GM18870 (cell line): ENCODE measurements around the gene BCORL1.

Experiments
- ATAC-seq: cut with Tn5 transposase; IDR thresholded peaks from one replicate; pipeline ENCODE4 v1.9.1; 2021; ENCODE audit warnings: moderate library complexity; ENCODE audit not compliant: unreplicated experiment

Gene BCORL1, protein sequence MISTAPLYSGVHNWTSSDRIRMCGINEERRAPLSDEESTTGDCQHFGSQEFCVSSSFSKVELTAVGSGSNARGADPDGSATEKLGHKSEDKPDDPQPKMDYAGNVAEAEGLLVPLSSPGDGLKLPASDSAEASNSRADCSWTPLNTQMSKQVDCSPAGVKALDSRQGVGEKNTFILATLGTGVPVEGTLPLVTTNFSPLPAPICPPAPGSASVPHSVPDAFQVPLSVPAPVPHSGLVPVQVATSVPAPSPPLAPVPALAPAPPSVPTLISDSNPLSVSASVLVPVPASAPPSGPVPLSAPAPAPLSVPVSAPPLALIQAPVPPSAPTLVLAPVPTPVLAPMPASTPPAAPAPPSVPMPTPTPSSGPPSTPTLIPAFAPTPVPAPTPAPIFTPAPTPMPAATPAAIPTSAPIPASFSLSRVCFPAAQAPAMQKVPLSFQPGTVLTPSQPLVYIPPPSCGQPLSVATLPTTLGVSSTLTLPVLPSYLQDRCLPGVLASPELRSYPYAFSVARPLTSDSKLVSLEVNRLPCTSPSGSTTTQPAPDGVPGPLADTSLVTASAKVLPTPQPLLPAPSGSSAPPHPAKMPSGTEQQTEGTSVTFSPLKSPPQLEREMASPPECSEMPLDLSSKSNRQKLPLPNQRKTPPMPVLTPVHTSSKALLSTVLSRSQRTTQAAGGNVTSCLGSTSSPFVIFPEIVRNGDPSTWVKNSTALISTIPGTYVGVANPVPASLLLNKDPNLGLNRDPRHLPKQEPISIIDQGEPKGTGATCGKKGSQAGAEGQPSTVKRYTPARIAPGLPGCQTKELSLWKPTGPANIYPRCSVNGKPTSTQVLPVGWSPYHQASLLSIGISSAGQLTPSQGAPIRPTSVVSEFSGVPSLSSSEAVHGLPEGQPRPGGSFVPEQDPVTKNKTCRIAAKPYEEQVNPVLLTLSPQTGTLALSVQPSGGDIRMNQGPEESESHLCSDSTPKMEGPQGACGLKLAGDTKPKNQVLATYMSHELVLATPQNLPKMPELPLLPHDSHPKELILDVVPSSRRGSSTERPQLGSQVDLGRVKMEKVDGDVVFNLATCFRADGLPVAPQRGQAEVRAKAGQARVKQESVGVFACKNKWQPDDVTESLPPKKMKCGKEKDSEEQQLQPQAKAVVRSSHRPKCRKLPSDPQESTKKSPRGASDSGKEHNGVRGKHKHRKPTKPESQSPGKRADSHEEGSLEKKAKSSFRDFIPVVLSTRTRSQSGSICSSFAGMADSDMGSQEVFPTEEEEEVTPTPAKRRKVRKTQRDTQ (N-terminal part only)

DNA sequence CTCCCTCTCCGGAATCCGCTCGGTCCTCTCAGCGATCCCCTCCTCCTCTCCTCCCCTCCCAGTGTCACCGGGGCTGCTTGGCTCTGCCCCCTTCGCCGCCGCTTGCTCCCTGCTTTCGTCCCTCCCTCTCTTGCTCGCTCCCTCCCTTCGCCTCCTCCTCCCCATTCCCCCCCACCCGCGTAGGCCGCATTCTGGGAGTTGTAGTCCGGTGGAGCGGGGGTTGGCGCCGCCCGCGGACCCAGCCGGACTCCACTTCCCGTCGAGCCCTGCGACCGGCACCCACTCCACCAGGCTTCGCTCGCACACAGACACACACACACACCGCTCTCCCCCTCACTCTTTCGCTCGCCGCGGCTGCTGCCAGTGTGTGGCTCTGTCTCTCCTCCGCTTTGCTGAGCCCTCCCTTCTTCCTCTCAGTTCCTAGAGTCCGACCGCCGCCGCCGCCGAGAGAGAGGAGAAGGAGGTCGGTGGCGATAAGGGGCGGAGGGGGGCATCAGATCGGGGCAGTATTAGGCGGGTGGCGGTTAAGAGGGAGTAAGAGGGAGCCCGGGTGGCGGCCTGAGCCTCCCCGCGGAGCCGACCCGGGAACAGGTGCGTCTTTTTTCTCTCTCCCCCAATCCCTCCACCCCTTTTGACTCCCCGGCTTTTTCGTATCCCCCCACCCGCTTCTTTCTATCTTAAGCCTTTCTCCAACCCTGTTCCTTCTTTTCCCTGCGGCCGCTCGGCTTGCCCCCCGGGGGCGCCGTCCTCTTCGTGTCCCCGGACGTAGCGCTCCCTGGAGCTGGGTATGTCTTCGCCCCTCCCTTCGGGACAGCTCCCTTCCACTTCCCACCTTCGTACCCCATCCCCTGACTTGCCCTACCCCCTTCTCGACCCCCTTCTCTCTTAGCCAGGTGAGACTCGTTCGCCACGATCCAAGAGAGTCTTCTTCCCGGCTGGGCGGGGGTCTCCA lies at the start of gene BCORL1:
Gene BCORL1, plus strand, starts transcription at position 336 of the 952 bp plus-strand sequence. CDS start 22,597 bp downstream, outside the sequence.
- peak; percentile 88 for ATAC-seq

DNA sequence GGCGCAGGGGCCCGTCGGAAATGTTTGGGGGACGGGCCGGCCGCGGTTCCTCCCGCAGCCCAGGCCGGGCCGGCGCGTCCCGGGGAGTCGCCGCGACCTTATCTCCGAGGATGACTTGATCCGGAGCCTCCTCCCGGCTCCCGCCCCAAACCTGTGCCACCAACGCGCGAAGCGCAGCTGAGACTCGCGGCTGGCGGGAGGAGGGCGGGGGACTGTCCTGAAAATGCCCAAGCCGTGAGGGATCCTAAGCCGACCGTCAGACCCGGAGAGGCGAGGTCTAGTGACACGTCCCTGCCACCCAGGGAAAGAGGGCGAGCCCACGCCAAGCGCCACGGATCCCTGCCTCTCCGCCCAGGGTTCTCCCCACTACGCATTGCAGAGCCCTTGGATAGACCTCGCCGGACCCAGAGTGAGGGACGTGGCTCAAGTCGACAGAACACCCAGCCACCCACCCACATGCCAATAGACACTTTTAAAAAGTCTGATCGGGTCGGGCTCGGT lies 49.6 kb upstream of the BCORL1 start:
- no peak for ATAC-seq

DNA sequence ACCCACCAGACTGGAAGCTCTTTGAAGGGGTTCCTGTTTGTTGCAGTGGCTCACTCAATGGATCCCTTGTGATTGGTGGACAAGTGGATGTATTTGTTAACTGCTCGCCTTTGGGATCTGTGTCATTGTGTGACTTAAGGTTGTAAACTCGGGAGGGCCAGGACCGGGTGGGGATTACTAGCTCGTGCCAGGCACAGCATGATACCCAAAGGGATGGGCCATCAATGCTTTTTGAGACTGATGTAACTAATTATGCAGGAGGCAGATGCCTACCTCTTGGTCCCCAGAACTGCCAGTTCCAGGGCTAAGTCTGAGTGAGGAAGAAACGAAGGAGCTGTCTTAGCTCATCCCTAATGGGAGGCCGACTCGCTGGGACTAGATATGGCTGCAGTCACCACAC lies 48.7 kb upstream of the BCORL1 start:
- ATAC-seq: no peak

GRCh38 chrX:129934461-129934860 lies 48.0 kb upstream of the BCORL1 start:
- ATAC-seq: no peak

DNA sequence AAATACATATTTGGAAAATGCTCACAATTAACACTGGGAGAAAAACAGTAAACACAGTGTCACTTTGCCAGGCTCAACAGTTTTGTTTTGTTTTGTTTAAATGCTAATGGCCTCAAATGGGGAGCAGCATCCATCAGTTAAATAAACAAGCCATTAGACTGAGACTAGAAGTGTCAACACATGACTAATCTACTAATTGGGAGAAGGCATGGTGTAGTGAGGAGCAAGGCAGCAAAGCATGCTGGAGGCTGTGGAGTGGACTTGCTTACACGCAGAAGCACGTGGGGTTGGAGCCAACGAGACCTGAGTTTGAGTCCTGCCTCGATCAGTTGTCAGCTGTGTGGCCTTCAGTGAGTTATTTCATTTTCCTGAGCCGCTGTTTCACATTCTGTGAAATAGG lies 47.5 kb upstream of the BCORL1 start:
- ATAC-seq: no peak

- no peak for ATAC-seq
Observed at GRCh38 chrX:129938081-129938480, 44.4 kb upstream of the BCORL1 start.

DNA sequence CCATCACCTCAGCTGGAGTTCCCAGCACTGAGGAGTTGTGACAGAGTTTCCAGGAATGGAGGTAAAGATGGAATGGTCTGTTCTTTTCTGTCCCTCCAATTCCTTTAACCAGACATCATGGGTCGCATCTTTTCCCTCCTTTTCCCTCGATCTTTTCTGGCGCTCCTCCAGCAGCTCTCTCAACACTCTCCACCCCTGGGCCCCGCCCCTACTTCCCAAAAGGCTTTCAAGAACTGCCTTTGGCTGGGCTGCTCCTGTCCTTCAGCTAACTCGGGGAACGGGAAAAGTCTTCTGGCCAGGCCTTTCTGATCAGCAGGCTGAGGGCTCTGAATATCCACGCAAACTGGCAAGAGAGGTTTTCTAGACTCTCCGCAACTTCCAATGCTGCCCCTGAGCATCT lies 42.4 kb upstream of the BCORL1 start:
- ATAC-seq: no peak

GRCh38 chrX:129940721-129941120 lies 41.7 kb upstream of the BCORL1 start:
- ATAC-seq: no peak

DNA sequence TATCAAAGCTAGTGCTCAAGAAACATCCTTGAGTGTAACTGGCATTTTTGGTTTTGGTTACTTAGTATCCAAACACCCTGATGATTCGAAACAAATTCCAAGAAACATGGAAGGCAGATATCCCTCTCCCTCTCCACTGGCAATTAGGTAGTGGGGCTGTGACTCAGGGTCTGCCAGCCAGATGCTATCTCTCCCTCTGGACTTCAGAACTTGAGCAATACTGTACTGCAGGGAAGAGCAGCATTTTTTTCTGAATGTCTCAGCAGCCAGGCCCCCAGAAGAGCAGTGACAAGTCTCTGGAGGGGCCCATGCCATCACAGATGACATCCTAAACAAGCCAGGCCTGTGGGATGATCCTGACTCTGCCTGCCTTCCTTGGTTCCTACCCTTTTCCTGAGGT lies 37.3 kb upstream of the BCORL1 start:
- no peak for ATAC-seq

GRCh38 chrX:129953334-129953648 lies 29.1 kb upstream of the BCORL1 start:
- ATAC-seq: no peak

DNA sequence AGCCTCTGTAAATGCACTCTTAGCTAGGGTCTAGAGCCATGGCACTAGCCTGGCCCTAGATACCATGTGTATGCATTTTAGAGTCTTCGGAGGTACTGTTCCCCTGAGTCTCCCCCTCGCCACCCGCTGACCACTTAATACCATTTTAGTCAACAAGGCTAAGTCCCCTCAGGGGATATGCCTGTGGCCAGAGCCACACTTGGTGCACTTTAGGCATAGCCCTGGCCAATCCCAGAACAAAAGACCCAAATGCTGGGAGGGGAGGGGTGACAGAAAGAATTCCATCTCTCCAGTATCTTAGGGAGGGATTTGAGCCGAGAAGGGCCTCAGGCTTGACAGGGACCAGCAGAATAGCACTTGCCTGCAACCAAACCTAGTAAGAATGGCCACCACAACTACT lies 28.6 kb upstream of the BCORL1 start:
- ATAC-seq: no peak

- no peak for ATAC-seq
Observed at GRCh38 chrX:129954804-129955203, 27.6 kb upstream of the BCORL1 start.

DNA sequence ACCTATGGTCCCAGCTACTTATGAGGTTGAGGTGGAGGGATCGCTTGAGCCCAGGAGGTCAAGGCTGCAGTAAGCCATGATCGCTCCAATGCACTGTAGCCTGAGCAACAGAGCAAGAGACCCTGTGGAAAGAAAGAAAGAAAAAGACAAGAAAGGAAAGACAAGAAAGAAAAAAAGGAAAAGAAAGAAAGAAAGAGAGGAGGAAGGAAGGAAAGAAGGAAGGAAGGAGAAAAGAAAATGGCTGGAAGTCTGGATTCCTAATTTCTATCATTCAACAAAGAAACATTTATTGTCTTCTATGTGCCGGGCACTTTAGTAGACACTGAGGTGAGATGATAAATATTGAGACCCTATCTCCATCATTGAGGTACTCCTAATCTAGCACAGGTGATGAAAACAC lies 26.8 kb upstream of the BCORL1 start:
- no peak for ATAC-seq

- no peak for ATAC-seq
Observed at GRCh38 chrX:129956145-129956544, 26.3 kb upstream of the BCORL1 start.

- no peak for ATAC-seq
Observed at GRCh38 chrX:129956765-129957164, 25.7 kb upstream of the BCORL1 start.

GRCh38 chrX:129957241-129958082 lies 25.0 kb upstream of the BCORL1 start:
- ATAC-seq: peak; percentile 49

GRCh38 chrX:129958083-129958465 lies 24.4 kb upstream of the BCORL1 start:
- ATAC-seq: no peak

GRCh38 chrX:129958814-129959492 lies 23.5 kb upstream of the BCORL1 start:
- no peak for ATAC-seq

DNA sequence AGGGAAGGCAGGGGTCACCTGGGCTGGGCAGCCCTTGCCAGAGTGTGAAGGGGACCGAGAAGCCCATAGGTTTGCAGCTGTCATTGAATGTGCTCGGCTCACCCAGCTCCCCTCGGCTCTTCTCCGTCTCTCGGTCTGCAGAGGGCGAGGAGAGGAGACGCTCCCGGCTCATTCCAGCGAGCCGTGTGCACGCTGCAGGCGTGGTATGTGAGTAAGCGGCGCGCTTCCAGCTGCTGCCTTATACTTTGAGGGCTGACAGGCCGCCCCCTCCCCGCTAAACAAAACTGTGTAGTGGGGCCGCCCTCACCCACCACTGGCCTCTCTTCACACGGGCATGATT lies 23.0 kb upstream of the BCORL1 start:
- no peak for ATAC-seq
